ENCODE measurements around the gene ADGRA1. TPM values are rescaled to one million over a fixed set of nuclear protein-coding genes. Genes with fewer than 3 reads are reported as not detected.

ADGRA1 gene
- total RNA-seq, 1 experiment from 2014 or later, result not detected

DNA sequence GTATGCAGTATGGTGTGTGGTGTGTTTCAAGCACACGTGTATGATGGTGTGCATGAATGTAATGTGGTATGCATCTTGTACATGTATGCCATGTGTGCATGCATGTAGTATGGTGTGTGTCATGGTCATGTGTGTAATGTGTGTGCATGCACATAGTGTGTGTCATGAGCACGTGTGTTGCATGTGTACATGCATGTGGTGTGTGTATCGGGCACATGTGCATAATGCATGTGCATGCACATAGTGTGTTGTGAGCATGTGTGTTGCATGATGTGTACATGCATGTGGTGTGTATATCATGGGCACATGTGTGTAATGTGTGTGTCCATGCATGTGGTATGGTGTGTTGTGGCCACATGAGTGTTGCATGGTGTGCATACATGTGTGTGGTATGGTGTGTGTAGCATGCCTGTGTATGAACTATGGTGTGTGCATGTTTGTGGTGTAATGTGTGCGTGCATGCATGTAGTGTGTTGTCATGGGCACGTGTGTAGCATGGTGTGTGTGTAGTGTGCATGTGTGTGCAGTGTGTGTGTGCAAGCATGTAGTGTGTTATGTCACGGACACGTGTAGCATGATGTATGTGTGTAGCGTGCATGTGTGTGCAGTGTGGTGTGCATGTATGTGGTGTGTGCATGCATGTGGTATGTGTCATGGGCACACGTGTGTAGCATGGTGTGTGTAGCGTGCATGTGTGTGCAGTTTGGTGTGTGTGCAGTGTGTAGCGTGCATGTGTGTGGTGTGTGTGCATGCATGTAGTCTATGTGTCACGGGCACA, 89.8 kb downstream of the ADGRA1 start:
- no peak overlapping the region for H3K27ac Mint-ChIP-seq (ENCODE audit: low read depth, unreplicated experiment)

DNA sequence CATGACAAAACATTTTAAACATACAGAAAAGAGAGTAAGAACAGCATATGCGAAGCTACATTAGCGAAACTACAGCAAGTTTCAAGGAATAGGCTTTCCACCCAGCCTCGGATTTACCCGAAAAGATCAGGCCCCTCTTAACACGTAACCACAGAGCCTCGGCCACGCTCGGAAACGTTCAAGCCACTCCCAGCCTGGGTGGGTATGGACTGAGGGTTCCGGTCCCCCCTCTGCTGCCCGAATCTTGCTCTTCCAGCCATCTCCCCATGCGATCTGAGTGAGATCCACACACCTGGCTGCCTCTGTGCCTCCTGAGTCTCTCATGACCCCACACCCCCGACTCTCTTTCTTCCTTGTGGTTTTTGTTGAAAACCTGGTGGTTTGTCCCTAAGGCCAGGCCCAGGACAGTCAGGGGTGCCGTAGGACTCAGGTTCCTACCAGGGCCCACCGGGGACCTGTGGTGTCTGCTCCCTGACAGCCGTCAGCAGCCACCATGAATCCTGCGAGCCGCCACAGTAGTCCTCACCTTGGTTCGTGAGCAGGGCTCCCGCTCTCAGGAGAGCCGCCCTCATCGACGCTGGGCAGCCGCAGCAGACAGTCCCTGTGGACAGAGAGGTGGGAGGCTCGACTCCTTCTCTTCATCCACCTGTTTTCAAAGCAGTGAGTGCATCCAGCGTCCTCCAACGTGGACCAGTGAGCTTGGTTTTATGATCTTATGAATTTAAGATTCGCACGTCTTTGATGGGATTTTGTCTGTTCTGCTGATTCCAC, 90.8 kb downstream of the ADGRA1 start:
- POLR2A ChIA-PET, result no interaction called here
- TF ChIP-seq, protein P1, sequence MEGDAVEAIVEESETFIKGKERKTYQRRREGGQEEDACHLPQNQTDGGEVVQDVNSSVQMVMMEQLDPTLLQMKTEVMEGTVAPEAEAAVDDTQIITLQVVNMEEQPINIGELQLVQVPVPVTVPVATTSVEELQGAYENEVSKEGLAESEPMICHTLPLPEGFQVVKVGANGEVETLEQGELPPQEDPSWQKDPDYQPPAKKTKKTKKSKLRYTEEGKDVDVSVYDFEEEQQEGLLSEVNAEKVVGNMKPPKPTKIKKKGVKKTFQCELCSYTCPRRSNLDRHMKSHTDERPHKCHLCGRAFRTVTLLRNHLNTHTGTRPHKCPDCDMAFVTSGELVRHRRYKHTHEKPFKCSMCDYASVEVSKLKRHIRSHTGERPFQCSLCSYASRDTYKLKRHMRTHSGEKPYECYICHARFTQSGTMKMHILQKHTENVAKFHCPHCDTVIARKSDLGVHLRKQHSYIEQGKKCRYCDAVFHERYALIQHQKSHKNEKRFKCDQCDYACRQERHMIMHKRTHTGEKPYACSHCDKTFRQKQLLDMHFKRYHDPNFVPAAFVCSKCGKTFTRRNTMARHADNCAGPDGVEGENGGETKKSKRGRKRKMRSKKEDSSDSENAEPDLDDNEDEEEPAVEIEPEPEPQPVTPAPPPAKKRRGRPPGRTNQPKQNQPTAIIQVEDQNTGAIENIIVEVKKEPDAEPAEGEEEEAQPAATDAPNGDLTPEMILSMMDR (IDR thresholded peaks at IDR 0.05; ENCODE audit: unreplicated experiment), result no peak
- no peak for DNase-seq (ENCODE audit: unreplicated experiment)
- H3K27ac Mint-ChIP-seq (ENCODE audit: low read depth, unreplicated experiment), result no peak overlapping the region
- no peak overlapping the region for H3K4me3 Mint-ChIP-seq (ENCODE audit: unreplicated experiment)
- BruUV-seq (replicated peaks), result no TSS peak
- H3K4me1 Mint-ChIP-seq (ENCODE audit: insufficient read depth, unreplicated experiment), result no peaks in the 10 kb centered on the region
- CTCF ChIA-PET, result no interaction called here
- no peaks in the 10 kb centered on the region for H3K27me3 Mint-ChIP-seq (ENCODE audit: insufficient read depth, unreplicated experiment)
- intact Hi-C loops (cut with micrococcal nuclease), result no loop called here
- H3K36me3 Mint-ChIP-seq (ENCODE audit: insufficient read depth, unreplicated experiment), result no peaks in the 10 kb centered on the region
- peaks cover 48% of the 10 kb centered on the region for H3K9me3 Mint-ChIP-seq (ENCODE audit: unreplicated experiment)

More for the DNA sequence above, 89.8 kb downstream of the ADGRA1 start:
- H3K4me1 Mint-ChIP-seq (ENCODE audit: insufficient read depth, unreplicated experiment), result no peaks in the 10 kb centered on the region
- H3K9me3 Mint-ChIP-seq (ENCODE audit: unreplicated experiment), result peaks cover 48% of the 10 kb centered on the region
- DNase-seq (ENCODE audit: unreplicated experiment), result no peak
- TF ChIP-seq, protein P1 (IDR thresholded peaks at IDR 0.05; ENCODE audit: unreplicated experiment), result no peak
- H3K4me3 Mint-ChIP-seq (ENCODE audit: unreplicated experiment), result no peak overlapping the region
- CTCF ChIA-PET, result no interaction called here
- intact Hi-C loops (cut with micrococcal nuclease), result no loop called here
- no peaks in the 10 kb centered on the region for H3K36me3 Mint-ChIP-seq (ENCODE audit: insufficient read depth, unreplicated experiment)
- BruUV-seq (replicated peaks), result no TSS peak
- no peaks in the 10 kb centered on the region for H3K27me3 Mint-ChIP-seq (ENCODE audit: insufficient read depth, unreplicated experiment)
- POLR2A ChIA-PET, result no interaction called here

DNA sequence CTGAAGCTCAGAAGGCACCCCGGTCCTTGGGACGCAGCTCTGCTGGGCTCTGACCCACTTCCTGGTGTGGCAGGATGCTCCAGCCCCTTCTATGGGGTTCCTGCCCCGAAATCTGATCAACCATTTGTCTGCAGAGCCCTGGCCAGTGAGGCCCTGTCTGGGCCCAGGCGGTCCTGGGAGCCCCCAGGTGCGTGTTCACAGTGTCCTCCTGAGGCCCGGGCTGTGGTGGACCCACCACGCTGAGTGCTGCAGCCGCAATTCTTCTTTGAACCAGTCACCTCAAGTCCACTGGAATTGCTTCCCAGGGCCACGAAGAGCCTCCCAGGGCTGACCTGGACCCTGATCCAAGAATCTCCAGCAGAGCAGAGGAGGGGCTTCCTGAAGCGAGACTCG, 91.4 kb downstream of the ADGRA1 start:
- TF ChIP-seq, protein P1 (IDR thresholded peaks at IDR 0.05; ENCODE audit: unreplicated experiment), result no peak
- BruUV-seq (replicated peaks), result no TSS peak
- CTCF ChIA-PET, result no interaction called here

DNA sequence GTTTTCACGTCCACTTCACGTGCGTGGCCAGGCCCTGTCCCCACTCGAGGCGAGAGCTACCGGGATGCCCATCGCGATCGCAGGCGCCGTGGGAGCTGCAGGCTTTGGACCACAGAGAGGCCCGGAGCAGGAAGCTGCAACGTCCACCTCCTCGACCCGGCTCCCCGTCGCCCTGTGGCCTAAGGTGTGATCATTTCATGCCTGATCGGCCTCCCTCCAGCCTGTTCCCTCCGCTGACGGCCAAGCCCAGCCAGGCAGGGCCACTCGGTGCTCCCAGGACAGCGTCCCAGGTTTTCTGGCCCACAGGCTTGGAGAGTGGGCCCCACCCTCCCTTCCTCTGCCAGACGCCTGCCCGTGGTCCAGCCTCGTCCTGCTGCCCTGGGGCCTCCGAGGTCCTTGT, 91.9 kb downstream of the ADGRA1 start:
- ChIA-PET POLR2A (no interaction called here), CTCF (interaction anchor here (1.1 kb wide), 1 partner anchor 11 kb away, joined by 3 read pairs; no protein-coding TSS in a partner anchor)
- Mint-ChIP-seq H3K36me3 (ENCODE audit: insufficient read depth, unreplicated experiment) (no peaks in the 10 kb centered on the region), H3K9me3 (ENCODE audit: unreplicated experiment) (peaks cover 46% of the 10 kb centered on the region), H3K27ac (ENCODE audit: low read depth, unreplicated experiment) (no peak overlapping the region), H3K27me3 (ENCODE audit: insufficient read depth, unreplicated experiment) (no peaks in the 10 kb centered on the region), H3K4me3 (ENCODE audit: unreplicated experiment) (no peak overlapping the region), H3K4me1 (ENCODE audit: insufficient read depth, unreplicated experiment) (no peaks in the 10 kb centered on the region)
- TF ChIP-seq, protein P1 (IDR thresholded peaks at IDR 0.05; ENCODE audit: unreplicated experiment), result no peak
- intact Hi-C loops (cut with micrococcal nuclease), result no loop called here
- no TSS peak for BruUV-seq (replicated peaks)
- no peak for DNase-seq (ENCODE audit: unreplicated experiment)

More for the DNA sequence above, 91.4 kb downstream of the ADGRA1 start:
- Mint-ChIP-seq H3K4me3 (ENCODE audit: unreplicated experiment) (no peak overlapping the region), H3K27me3 (ENCODE audit: insufficient read depth, unreplicated experiment) (no peaks in the 10 kb centered on the region), H3K36me3 (ENCODE audit: insufficient read depth, unreplicated experiment) (no peaks in the 10 kb centered on the region), H3K9me3 (ENCODE audit: unreplicated experiment) (peaks cover 46% of the 10 kb centered on the region), H3K27ac (ENCODE audit: low read depth, unreplicated experiment) (no peak overlapping the region), H3K4me1 (ENCODE audit: insufficient read depth, unreplicated experiment) (no peaks in the 10 kb centered on the region)
- POLR2A ChIA-PET, result no interaction called here
- intact Hi-C loops (cut with micrococcal nuclease), result no loop called here
- DNase-seq (ENCODE audit: unreplicated experiment), result no peak
